Bronchial epithelial cell (primary cell): ENCODE data around the gene CYP19A1. TPM values are rescaled to one million over a fixed set of nuclear protein-coding genes. Genes with fewer than 3 reads are reported as not detected.

ENCODE experiments used
- DNase-seq: peaks from one replicate; pipeline ENCODE4 v3.0.0-alpha.2; 2010; ENCODE audit warnings: low read depth
- FAIRE-seq: peaks from 2 replicates; lab custom pipeline; 2011; peaks lifted over from hg19 to GRCh38; lab: Jason Lieb, UNC
- H3K27me3 ChIP-seq: 2 replicates; pipeline ENCODE4 v1.5.1; 2011; ENCODE audit warnings: low read length; ENCODE audit not compliant: control insufficient read depth, insufficient read depth
- H3K36me3 ChIP-seq: 2 replicates; pipeline ENCODE4 v1.5.1; 2011; ENCODE audit warnings: low read length; ENCODE audit not compliant: control insufficient read depth, insufficient read depth
- H3K4me3 ChIP-seq: 2 replicates; pipeline ENCODE4 v1.5.1; 2011; ENCODE audit warnings: mild to moderate bottlenecking, low read depth, low read length, control low read depth
- total RNA-seq: library from RNA; depleted of rRNA; stranded (reverse); fragments of >200 nt; gene quantifications from 2 replicates; pipeline ENCODE4 v1.2.1, GENCODE V29; 2014
- TF ChIP-seq, protein P1 (sequence below): IDR thresholded peaks from 2 replicates; pipeline ENCODE4 v1.5.1; 2011; ENCODE audit warnings: mild to moderate bottlenecking, moderate library complexity, low read length, control low read depth, inconsistent platforms; ENCODE audit not compliant: insufficient read depth, severe bottlenecking

The CYP19A1 gene
- total RNA-seq, 1 donor from 2014 or later: not detected

DNA sequence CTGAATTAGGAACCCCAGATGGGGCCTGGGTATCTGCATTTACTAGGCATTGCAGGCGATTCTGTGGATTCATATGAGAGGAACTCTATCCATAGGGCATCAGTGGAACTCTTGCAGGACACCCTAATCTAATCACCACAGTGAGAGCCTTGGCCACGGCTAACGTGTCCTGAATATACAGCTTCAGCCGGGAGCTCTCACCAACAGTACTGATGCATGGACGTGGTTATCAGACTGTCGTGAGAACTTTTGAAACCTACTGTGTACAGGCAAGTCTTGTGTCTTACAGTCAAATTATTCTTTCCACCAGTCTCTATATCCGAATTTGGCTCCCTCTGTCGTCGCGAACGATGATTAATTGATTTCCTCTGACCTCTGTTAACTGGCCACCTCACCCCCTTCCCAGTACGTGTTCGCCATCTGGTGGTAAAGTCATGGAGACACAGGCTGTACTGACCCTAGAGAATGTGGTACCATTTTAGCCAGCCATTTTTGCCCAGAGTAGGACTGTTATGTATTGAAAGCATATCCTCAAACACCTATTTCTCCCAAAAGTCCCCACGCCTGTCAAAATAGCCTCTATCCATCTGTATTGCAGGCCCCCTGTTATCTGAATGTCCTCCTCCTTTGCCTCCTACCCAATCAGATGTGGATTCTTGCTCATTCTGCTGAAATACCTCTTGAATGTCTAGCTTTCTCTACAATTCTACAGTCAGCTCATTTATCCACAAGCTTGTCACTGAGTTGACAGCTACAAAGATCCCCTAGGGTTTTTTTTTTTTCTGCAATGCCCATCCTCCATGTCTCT is 42.8 kb upstream of the CYP19A1 start:
- peak; percentile 83 for FAIRE-seq

GRCh38 chr15:51379390-51379789 is 41.0 kb upstream of the CYP19A1 start:
- TF ChIP-seq, protein P1, sequence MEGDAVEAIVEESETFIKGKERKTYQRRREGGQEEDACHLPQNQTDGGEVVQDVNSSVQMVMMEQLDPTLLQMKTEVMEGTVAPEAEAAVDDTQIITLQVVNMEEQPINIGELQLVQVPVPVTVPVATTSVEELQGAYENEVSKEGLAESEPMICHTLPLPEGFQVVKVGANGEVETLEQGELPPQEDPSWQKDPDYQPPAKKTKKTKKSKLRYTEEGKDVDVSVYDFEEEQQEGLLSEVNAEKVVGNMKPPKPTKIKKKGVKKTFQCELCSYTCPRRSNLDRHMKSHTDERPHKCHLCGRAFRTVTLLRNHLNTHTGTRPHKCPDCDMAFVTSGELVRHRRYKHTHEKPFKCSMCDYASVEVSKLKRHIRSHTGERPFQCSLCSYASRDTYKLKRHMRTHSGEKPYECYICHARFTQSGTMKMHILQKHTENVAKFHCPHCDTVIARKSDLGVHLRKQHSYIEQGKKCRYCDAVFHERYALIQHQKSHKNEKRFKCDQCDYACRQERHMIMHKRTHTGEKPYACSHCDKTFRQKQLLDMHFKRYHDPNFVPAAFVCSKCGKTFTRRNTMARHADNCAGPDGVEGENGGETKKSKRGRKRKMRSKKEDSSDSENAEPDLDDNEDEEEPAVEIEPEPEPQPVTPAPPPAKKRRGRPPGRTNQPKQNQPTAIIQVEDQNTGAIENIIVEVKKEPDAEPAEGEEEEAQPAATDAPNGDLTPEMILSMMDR: no peak
- Histone ChIP-seq H3K27me3 (peaks cover 2% of the 10 kb centered on the region), H3K4me3 (no peak overlapping the region), H3K36me3 (no peaks in the 10 kb centered on the region)
- FAIRE-seq (no peak), DNase-seq (no peak)

More for the DNA sequence above, 42.8 kb upstream of the CYP19A1 start:
- Histone ChIP-seq H3K4me3 (no peak overlapping the region), H3K36me3 (no peaks in the 10 kb centered on the region), H3K27me3 (peaks cover 3% of the 10 kb centered on the region)
- TF ChIP-seq, protein P1: peak; percentile 83
- peak; percentile 70 for DNase-seq

DNA sequence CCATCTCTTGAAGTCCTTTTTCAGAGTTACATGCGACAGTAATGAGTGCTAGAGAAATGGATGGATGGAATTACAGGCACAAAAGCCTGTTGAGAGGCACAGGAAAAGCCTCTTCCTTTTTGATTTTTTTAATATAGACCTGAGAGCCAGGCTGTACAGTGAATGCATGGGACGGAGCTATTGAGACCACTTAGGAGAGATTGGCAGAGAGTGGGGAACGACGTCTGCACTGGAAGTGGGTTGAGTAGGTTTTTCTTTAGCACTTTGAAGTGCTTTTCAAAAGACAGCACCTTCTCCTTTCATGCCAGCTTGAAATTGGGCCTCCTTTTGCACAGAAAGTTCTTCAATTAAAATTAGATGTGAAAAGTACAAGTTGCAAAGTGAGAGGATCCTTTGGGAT is 40.0 kb upstream of the CYP19A1 start:
- Histone ChIP-seq H3K36me3 (no peaks in the 10 kb centered on the region), H3K4me3 (no peak overlapping the region), H3K27me3 (peaks cover 2% of the 10 kb centered on the region)
- no peak for FAIRE-seq
- TF ChIP-seq, protein P1: no peak
- no peak for DNase-seq

- no peaks in the 10 kb centered on the region for H3K36me3 ChIP-seq
- no peak overlapping the region for H3K4me3 ChIP-seq
- peaks cover 2% of the 10 kb centered on the region for H3K27me3 ChIP-seq
- peak; percentile 20 for DNase-seq
- FAIRE-seq: no peak
- TF ChIP-seq, protein P1: no peak
Observed at GRCh38 chr15:51377038-51377786, 38.8 kb upstream of the CYP19A1 start.

DNA sequence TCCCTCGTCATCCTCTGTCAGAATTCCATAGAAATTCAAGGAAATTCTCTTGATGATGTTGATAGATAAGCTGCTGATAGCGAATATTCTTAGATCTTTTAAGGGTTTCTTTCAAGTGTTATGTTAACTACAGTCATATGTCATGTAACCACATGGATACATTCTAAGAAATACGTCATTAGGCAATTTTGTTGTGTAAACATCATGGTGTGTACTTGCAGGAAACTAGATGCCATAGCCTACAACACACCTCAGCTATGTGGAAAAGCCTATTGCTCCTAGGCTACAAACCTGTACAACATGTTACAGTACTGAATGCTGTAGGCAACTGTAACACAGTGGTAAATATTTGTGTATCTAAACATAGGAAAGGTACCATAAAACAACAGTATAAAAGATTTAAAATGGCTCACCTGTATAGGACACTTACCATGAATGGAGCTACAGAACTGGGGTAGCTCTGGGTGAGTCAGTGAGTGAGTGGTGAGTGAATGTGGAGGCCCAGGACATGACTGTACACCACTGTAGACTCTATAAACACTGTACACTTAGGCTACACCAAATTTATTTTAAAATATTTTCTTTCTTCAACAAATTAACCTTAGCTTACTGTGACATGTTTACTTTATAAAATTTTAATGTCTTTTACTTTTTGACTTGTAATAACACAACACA is 37.7 kb upstream of the CYP19A1 start:
- peaks cover 2% of the 10 kb centered on the region for H3K27me3 ChIP-seq
- H3K36me3 ChIP-seq: no peaks in the 10 kb centered on the region
- DNase-seq: peak; percentile 85
- H3K4me3 ChIP-seq: no peak overlapping the region
- TF ChIP-seq, protein P1: no peak
- peak; percentile 28 for FAIRE-seq
